NCI-H446 (cell line): Measurements from ENCODE around the gene PKP3.
A peak's percentile ranks its signal among the peaks of the same experiment; 100 is the strongest.
"Not testable (repeated sequence)": the region's sequence is repeated elsewhere in the genome, so short reads cannot be mapped to it uniquely, and the experiment has no call there.

Experiments used
- DNase-seq, 2 experiments: peaks; one replicate each; lab custom pipeline; 2025; lab: John Stamatoyannopoulos, UW

PKP3 gene, protein sequence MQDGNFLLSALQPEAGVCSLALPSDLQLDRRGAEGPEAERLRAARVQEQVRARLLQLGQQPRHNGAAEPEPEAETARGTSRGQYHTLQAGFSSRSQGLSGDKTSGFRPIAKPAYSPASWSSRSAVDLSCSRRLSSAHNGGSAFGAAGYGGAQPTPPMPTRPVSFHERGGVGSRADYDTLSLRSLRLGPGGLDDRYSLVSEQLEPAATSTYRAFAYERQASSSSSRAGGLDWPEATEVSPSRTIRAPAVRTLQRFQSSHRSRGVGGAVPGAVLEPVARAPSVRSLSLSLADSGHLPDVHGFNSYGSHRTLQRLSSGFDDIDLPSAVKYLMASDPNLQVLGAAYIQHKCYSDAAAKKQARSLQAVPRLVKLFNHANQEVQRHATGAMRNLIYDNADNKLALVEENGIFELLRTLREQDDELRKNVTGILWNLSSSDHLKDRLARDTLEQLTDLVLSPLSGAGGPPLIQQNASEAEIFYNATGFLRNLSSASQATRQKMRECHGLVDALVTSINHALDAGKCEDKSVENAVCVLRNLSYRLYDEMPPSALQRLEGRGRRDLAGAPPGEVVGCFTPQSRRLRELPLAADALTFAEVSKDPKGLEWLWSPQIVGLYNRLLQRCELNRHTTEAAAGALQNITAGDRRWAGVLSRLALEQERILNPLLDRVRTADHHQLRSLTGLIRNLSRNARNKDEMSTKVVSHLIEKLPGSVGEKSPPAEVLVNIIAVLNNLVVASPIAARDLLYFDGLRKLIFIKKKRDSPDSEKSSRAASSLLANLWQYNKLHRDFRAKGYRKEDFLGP

GRCh38 chr11:394034-394857, at the start of gene PKP3:
Gene PKP3 (plus strand): TSS chr11:394209. CDS start chr11:394293, 84 bp downstream.
- no peak for DNase-seq

- DNase-seq, result no peak
These were observed 49.0 kb upstream of the PKP3 start for GRCh38 chr11:344836-345578.

DNA sequence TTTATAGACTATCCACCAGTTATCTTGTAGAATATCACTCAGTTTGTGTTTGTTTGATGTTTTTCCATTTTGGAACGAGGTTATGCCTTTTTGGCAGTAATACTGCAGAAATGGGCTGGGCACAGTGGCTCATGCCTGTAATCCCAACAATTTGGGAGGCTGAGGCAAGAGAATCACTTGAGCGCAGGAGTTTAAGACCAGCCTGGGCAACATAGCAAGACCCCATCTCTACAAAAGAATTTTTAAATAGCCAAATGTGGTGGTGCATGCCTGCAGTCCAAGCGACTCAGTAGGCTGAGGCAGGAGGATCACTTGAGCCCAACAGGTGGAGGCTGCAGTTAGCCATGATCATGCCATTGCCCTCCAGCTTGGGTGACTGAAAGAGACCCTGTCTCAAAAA, 47.5 kb upstream of the PKP3 start:
- no peak for DNase-seq

GRCh38 chr11:349270-349954, 44.6 kb upstream of the PKP3 start:
- DNase-seq, result not testable (repeated sequence)

- DNase-seq, result not testable (repeated sequence)
These were observed 43.8 kb upstream of the PKP3 start for GRCh38 chr11:350033-350722.

DNA sequence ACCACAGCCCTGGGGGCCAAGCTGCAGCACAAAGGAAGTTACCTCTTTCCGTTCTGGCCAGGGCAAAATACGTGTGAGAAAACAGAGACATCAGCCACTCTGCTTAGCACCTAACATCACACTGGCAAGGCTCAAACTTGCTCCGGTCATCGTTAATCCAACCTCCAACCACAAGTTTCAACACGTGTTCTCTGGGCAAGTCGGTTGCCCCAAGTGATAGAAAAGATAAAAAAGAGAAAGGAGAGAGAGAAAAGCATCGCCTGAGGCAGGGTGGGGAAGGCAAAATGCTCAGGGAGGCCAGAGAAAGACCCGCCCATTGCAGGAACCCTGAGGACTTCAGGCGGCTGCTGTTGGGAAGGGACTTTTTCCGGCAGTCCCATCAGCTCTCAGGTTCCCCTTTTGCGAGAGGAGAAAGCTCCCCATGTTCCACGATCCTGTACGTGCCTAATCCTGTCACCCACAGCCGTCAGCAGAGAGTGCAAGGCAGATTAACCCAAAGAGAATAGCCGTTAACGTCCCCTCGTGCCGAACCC, 43.2 kb upstream of the PKP3 start:
- no peak for DNase-seq

DNA sequence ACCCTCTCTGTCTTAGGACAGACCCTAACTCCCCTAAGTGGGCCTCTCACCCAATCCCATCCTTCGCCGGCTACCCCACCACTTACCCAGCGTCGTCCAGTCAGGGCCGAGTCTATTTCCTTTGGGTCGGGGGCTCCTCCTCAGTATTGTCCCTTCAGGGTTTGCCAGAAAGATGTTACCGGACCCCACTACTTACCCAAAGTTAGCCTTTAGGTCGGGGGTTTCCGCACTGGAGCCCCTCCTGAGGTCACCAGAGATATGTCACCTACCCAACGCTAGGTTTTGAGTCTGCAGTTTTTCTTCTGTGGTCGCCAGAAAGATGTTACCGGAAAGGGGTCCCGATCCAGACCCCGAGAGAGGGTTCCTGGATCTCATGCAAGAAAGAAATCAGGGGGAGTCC, 42.6 kb upstream of the PKP3 start:
- no peak for DNase-seq

GRCh38 chr11:352456-353031, 41.5 kb upstream of the PKP3 start:
- no peak for DNase-seq

- DNase-seq, result no peak
These were observed 40.7 kb upstream of the PKP3 start for GRCh38 chr11:353179-353873.

- peak in 1 of 2 experiments; percentile 61 for DNase-seq
These were observed 38.2 kb upstream of the PKP3 start for GRCh38 chr11:355581-356458.

DNA sequence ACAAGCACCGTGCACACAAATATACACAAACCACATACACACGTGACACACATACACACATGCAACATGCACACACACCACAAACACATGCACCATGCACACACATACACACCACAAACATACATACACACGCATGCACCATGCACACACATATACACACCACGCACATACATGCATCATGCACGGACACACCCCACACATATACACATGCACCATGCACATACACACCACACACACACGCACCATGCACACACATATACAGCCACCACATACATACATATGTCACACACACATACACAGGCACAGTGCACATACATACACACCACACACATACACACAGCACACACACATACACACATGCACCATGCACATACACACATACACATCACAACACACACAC, 37.4 kb upstream of the PKP3 start:
- DNase-seq, result no peak

GRCh38 chr11:357582-357981, 36.4 kb upstream of the PKP3 start:
- DNase-seq, result no peak

DNA sequence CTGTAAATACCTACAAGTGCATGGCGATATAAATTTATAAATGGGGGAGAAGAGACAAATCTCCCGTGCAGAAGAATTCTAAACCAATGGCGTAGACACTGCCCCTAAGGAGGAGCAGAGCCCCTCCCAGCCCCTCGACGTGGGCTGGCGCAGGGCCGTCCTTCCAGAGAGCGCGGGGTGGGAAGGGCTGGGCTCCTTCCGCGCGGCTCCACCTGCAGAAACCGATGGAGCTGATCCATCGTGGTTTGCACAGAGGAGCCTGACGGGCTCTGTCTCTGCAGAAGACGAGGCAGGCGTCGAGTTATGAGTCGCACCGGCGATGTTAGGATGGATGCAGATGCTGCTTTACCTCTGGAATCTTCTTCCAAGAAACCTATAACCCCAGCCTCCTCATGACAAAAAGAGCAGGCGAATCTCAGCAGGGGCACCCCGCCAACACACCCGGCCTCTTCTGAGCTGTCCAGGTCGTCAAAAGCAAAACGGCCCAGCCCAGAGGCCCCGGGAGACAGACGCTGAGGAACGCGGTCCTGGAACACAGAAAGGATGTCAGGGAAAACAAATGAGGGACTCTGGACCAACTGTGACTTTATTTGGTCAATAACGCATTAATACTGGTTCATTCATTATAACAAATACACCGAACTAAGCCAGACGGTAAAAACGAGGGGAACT, 35.7 kb upstream of the PKP3 start:
- DNase-seq, result no peak

GRCh38 chr11:359181-359714, 34.8 kb upstream of the PKP3 start:
- DNase-seq, result no peak

DNA sequence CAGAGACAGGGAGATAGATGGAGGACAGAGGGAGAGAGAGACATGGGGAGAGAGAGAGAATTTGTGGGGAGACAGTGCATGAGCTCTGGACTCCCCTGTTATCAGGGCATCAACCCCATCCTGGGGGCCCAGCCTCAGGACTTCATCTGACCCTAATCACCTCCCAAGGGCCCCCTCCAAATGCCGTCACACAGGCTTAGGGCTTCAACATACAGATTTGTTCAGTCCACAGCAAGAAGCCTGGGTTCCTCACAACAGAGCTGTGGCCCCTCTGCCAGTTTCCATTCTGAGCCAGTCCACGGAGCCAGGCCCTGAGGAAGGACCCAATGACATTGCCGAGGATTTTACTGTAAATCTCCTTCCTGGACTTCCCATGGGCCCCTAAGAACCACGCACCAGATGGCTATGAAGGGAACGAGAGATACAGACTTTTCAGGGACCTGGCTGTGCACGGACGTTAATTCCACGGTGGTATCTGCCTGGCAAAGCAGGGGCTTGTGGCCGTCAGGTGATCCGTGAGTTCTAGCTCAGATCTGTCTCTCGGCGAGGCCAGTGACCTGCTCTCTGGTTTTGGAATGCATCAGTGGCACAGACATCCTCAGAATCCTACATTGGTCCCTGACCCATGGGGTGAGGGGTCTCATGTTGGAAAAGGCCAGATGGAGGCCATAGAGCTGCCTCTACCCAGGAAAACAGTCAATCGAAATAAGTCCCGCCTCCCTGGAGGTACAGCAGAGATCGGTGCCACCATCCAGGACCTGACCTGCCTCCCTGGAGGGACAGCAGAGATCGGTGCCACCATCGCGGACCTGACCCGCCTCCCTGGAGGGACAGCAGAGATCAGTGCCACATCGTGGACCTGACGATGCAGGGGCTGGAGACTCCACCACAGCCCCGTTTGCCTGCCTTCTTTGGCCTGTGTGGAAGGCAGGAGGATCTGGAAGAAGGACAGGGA, 33.4 kb upstream of the PKP3 start:
- no peak for DNase-seq
